OCI-LY1 (cell line): ENCODE data around the gene EEFSEC.

Source experiments
- EZH2 ChIP-seq: fragments of 200-600 bp; sonication (generic), shearing (Covaris generic); IDR thresholded peaks from 2 replicates; pipeline ENCODE4 v1.8.0; 2017; ENCODE audit warnings: borderline replicate concordance, mixed run types, mild to moderate bottlenecking, antibody characterized with exemption, low read length, moderate library complexity, mixed read lengths
- TF ChIP-seq, protein P1 (sequence below): fragments of 200-600 bp; sonication (generic), shearing (Covaris generic); IDR thresholded peaks from 2 replicates; pipeline ENCODE4 v1.5.1; 2017; ENCODE audit warnings: mild to moderate bottlenecking, antibody characterized with exemption, low read length, moderate library complexity, mixed read lengths

DNA sequence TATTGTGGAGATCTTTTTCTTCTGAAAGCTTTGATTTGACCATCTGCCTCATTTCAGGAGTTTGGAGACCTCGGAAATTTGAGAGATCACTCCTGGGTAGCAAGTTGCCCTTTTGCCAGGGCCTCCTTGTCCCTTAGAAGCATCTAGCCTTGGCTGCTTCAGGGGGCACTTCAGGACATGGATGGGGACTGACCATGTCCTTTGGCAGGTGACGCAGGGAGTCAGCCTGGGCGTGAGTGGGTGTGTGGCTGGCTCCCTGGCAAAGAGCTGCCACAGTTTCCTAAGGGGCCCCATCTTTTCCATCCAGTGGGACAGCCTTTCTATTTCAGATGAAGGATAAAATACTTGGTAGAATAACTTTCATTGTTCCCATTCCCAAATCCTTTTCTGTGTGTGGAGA is 27.6 kb downstream of the EEFSEC start:
- TF ChIP-seq, protein P1, sequence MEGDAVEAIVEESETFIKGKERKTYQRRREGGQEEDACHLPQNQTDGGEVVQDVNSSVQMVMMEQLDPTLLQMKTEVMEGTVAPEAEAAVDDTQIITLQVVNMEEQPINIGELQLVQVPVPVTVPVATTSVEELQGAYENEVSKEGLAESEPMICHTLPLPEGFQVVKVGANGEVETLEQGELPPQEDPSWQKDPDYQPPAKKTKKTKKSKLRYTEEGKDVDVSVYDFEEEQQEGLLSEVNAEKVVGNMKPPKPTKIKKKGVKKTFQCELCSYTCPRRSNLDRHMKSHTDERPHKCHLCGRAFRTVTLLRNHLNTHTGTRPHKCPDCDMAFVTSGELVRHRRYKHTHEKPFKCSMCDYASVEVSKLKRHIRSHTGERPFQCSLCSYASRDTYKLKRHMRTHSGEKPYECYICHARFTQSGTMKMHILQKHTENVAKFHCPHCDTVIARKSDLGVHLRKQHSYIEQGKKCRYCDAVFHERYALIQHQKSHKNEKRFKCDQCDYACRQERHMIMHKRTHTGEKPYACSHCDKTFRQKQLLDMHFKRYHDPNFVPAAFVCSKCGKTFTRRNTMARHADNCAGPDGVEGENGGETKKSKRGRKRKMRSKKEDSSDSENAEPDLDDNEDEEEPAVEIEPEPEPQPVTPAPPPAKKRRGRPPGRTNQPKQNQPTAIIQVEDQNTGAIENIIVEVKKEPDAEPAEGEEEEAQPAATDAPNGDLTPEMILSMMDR: no peak
- no peak for TF ChIP-seq EZH2
